OCI-LY1 (cell line): Measurements from ENCODE around the gene SH3D19.

Experiments used
- H2AFZ ChIP-seq: fragments of 200-600 bp; sonication (generic), shearing (Covaris generic); 2 replicates; pipeline ENCODE4 v1.6.0; 2014; ENCODE audit warnings: antibody characterized with exemption, mild to moderate bottlenecking, low read length
- H3F3A ChIP-seq: fragments of 200-600 bp; sonication (generic), shearing (Covaris generic); 2 replicates; pipeline ENCODE4 v1.6.0; 2014; ENCODE audit warnings: mild to moderate bottlenecking, antibody characterized with exemption, low read length, moderate library complexity; ENCODE audit not compliant: insufficient read depth
- H3K27ac ChIP-seq: fragments of 200-600 bp; sonication (generic); 2 replicates; pipeline ENCODE4 v1.5.1; 2014; ENCODE audit warnings: low read length, mixed run types, mild to moderate bottlenecking, low read depth; ENCODE audit not compliant: poor library complexity, severe bottlenecking
- H3K27me3 ChIP-seq: fragments of 200-600 bp; sonication (generic); 2 replicates; pipeline ENCODE4 v1.6.0; 2014; ENCODE audit warnings: antibody characterized with exemption, mild to moderate bottlenecking, low read length, moderate library complexity; ENCODE audit not compliant: insufficient read depth
- H3K36me3 ChIP-seq: fragments of 200-600 bp; sonication (generic); 2 replicates; pipeline ENCODE4 v1.6.1; 2014; ENCODE audit warnings: mild to moderate bottlenecking, antibody characterized with exemption, low read length, moderate library complexity, mixed read lengths; ENCODE audit not compliant: insufficient read depth
- H3K4me1 ChIP-seq: fragments of 200-600 bp; sonication (generic); 2 replicates; pipeline ENCODE4 v1.5.1; 2014; ENCODE audit warnings: mild to moderate bottlenecking, low read length, moderate library complexity; ENCODE audit not compliant: insufficient read depth, severe bottlenecking
- H3K4me2 ChIP-seq: fragments of 200-600 bp; sonication (generic), shearing (Covaris generic); 2 replicates; pipeline ENCODE4 v1.6.1; 2014; ENCODE audit warnings: low read length
- H3K4me3 ChIP-seq: fragments of 200-600 bp; sonication (generic); 2 replicates; pipeline ENCODE4 v1.5.1; 2014; ENCODE audit warnings: low read length, low read depth, mild to moderate bottlenecking, mixed read lengths; ENCODE audit not compliant: poor library complexity, severe bottlenecking
- H3K79me2 ChIP-seq: fragments of 200-600 bp; shearing (Covaris generic); 2 replicates; pipeline ENCODE4 v1.6.1; 2016; ENCODE audit warnings: mixed run types, low read length, mixed read lengths; ENCODE audit not compliant: insufficient read depth
- H3K9ac ChIP-seq: fragments of 200-600 bp; sonication (generic), shearing (Covaris generic); 2 replicates; pipeline ENCODE4 v1.6.1; 2014; ENCODE audit warnings: mild to moderate bottlenecking, low read length, mixed read lengths
- H3K9me2 ChIP-seq: fragments of 200-600 bp; sonication (generic), shearing (Covaris generic); 2 replicates; pipeline ENCODE4 v1.6.1; 2014; ENCODE audit warnings: low read depth, mild to moderate bottlenecking, low read length, mixed read lengths
- H3K9me3 ChIP-seq: fragments of 200-600 bp; shearing (Covaris generic); 2 replicates; pipeline ENCODE4 v1.6.1; 2014; ENCODE audit warnings: low read length, mixed read lengths
- H4K20me1 ChIP-seq: fragments of 200-600 bp; sonication (generic), shearing (Covaris generic); 2 replicates; pipeline ENCODE4 v1.6.0; 2016; ENCODE audit warnings: mild to moderate bottlenecking, low read length; ENCODE audit not compliant: insufficient read depth
- CTCF ChIP-seq: fragments of 200-600 bp; sonication (generic), shearing (Covaris generic); IDR thresholded peaks from 2 replicates; pipeline ENCODE4 v1.5.1; 2017; ENCODE audit warnings: mild to moderate bottlenecking, antibody characterized with exemption, low read length, moderate library complexity, mixed read lengths
- EZH2 ChIP-seq: fragments of 200-600 bp; sonication (generic), shearing (Covaris generic); IDR thresholded peaks from 2 replicates; pipeline ENCODE4 v1.8.0; 2017; ENCODE audit warnings: borderline replicate concordance, mixed run types, mild to moderate bottlenecking, antibody characterized with exemption, low read length, moderate library complexity, mixed read lengths

Gene SH3D19

GRCh38 chr4:151217326-151217725, 108.1 kb downstream of the SH3D19 start:
- H3K4me2 ChIP-seq: no peak overlapping the region
- no peaks in the 10 kb centered on the region for H3K79me2 ChIP-seq
- no peak overlapping the region for H3K4me3 ChIP-seq
- no peak for TF ChIP-seq CTCF
- no peak for TF ChIP-seq EZH2
- no peak overlapping the region for H3K27ac ChIP-seq
- H3K27me3 ChIP-seq: no peaks in the 10 kb centered on the region
- no peaks in the 10 kb centered on the region for H3F3A ChIP-seq
- no peak overlapping the region for H3K9ac ChIP-seq
- no peaks in the 10 kb centered on the region for H4K20me1 ChIP-seq
- no peaks in the 10 kb centered on the region for H3K9me2 ChIP-seq
- no peak overlapping the region for H2AFZ ChIP-seq
- no peaks in the 10 kb centered on the region for H3K36me3 ChIP-seq
- H3K9me3 ChIP-seq: no peaks in the 10 kb centered on the region
- no peaks in the 10 kb centered on the region for H3K4me1 ChIP-seq

GRCh38 chr4:151215295-151215694, 110.1 kb downstream of the SH3D19 start:
- Histone ChIP-seq H3K79me2 (no peaks in the 10 kb centered on the region), H3K9me2 (no peaks in the 10 kb centered on the region), H3K4me1 (no peaks in the 10 kb centered on the region), H2AFZ (no peak overlapping the region), H3K27me3 (no peaks in the 10 kb centered on the region), H3K27ac (no peak overlapping the region), H4K20me1 (no peaks in the 10 kb centered on the region), H3K36me3 (no peaks in the 10 kb centered on the region), H3K4me2 (no peak overlapping the region), H3F3A (no peaks in the 10 kb centered on the region), H3K9me3 (no peaks in the 10 kb centered on the region), H3K4me3 (no peak overlapping the region), H3K9ac (no peak overlapping the region)
- no peak for TF ChIP-seq EZH2
- TF ChIP-seq CTCF: no peak

GRCh38 chr4:151207868-151208267, 117.5 kb downstream of the SH3D19 start:
- no peaks in the 10 kb centered on the region for H3K79me2 ChIP-seq
- no peaks in the 10 kb centered on the region for H3K9me3 ChIP-seq
- no peaks in the 10 kb centered on the region for H3F3A ChIP-seq
- H3K4me1 ChIP-seq: no peaks in the 10 kb centered on the region
- H3K4me3 ChIP-seq: no peak overlapping the region
- no peaks in the 10 kb centered on the region for H3K9me2 ChIP-seq
- no peaks in the 10 kb centered on the region for H3K36me3 ChIP-seq
- H3K9ac ChIP-seq: no peak overlapping the region
- H4K20me1 ChIP-seq: no peaks in the 10 kb centered on the region
- H3K27me3 ChIP-seq: no peaks in the 10 kb centered on the region; the same call in 1 of the 2 replicates
- no peak overlapping the region for H2AFZ ChIP-seq
- no peak overlapping the region for H3K4me2 ChIP-seq
- no peak overlapping the region for H3K27ac ChIP-seq
- TF ChIP-seq CTCF: no peak
- no peak for TF ChIP-seq EZH2
